Parathyroid adenoma (tissue), 2 donors: ENCODE data around the gene LRRC7.

ENCODE experiments used
- H2AFZ ChIP-seq: fragments of 300-600 bp; sonication (generic); one replicate; pipeline ENCODE4 v1.7.0; 2017; ENCODE audit warnings: antibody characterized with exemption, mild to moderate bottlenecking
- H3K27ac ChIP-seq: fragments of 300-600 bp; sonication (generic); one replicate; pipeline ENCODE4 v1.7.0; 2017
- H3K27me3 ChIP-seq: fragments of 300-600 bp; sonication (generic); one replicate; pipeline ENCODE4 v1.7.0; 2017; ENCODE audit warnings: low read length; ENCODE audit not compliant: control insufficient read depth, insufficient read depth
- H3K36me3 ChIP-seq: fragments of 300-600 bp; sonication (generic); one replicate; pipeline ENCODE4 v1.7.0; 2017; ENCODE audit warnings: low read length; ENCODE audit not compliant: control insufficient read depth, insufficient read depth
- H3K4me1 ChIP-seq: fragments of 300-600 bp; sonication (generic); one replicate; pipeline ENCODE4 v1.7.0; 2017; ENCODE audit warnings: control low read depth
- H3K4me2 ChIP-seq: fragments of 300-600 bp; sonication (generic); one replicate; pipeline ENCODE4 v1.7.0; 2017; ENCODE audit warnings: low read length
- H3K4me3 ChIP-seq: fragments of 300-600 bp; sonication (generic); one replicate; pipeline ENCODE4 v1.7.0; 2017; ENCODE audit warnings: low read depth, low read length
- H3K79me2 ChIP-seq: fragments of 300-600 bp; sonication (generic); one replicate; pipeline ENCODE4 v1.7.0; 2017; ENCODE audit warnings: control low read depth
- H3K9ac ChIP-seq: fragments of 300-600 bp; sonication (generic); one replicate; pipeline ENCODE4 v1.7.0; 2017; ENCODE audit warnings: mild to moderate bottlenecking
- H3K9me3 ChIP-seq: fragments of 300-600 bp; sonication (generic); one replicate; pipeline ENCODE4 v1.7.0; 2017; ENCODE audit warnings: low read length; ENCODE audit not compliant: control insufficient read depth
- CTCF ChIP-seq: fragments of 300-600 bp; sonication (generic); IDR thresholded peaks from one replicate; pipeline ENCODE4 v1.7.0; 2017; ENCODE audit warnings: antibody characterized with exemption, mild to moderate bottlenecking
- donor health status: primary hyperparathyroidism.

The LRRC7 gene

GRCh38 chr1:70093250-70093975, 525.7 kb downstream of the LRRC7 start:
- H3K9ac ChIP-seq, result no peak overlapping the region
- no peak overlapping the region for H3K4me3 ChIP-seq
- H3K9me3 ChIP-seq, result no peaks in the 10 kb centered on the region
- no peak overlapping the region for H3K27ac ChIP-seq
- no peak for TF ChIP-seq CTCF
- H3K4me1 ChIP-seq, result no peaks in the 10 kb centered on the region
- H2AFZ ChIP-seq, result no peak overlapping the region
- H3K27me3 ChIP-seq, result no peaks in the 10 kb centered on the region
- H3K4me2 ChIP-seq, result no peak overlapping the region
- no peaks in the 10 kb centered on the region for H3K79me2 ChIP-seq
- no peaks in the 10 kb centered on the region for H3K36me3 ChIP-seq

- H3K9ac ChIP-seq, result no peak overlapping the region
- no peaks in the 10 kb centered on the region for H3K36me3 ChIP-seq
- no peak overlapping the region for H3K4me2 ChIP-seq
- TF ChIP-seq CTCF, result no peak
- H3K27ac ChIP-seq, result no peak overlapping the region
- no peaks in the 10 kb centered on the region for H3K4me1 ChIP-seq
- H2AFZ ChIP-seq, result no peak overlapping the region
- H3K4me3 ChIP-seq, result no peak overlapping the region
- H3K27me3 ChIP-seq, result no peaks in the 10 kb centered on the region
- no peaks in the 10 kb centered on the region for H3K79me2 ChIP-seq
- no peaks in the 10 kb centered on the region for H3K9me3 ChIP-seq
These were observed 533.5 kb downstream of the LRRC7 start for GRCh38 chr1:70101231-70101630.

GRCh38 chr1:70101774-70102173, 534.1 kb downstream of the LRRC7 start:
- H3K27ac ChIP-seq, result no peak overlapping the region
- no peaks in the 10 kb centered on the region for H3K27me3 ChIP-seq
- H2AFZ ChIP-seq, result no peak overlapping the region
- no peaks in the 10 kb centered on the region for H3K79me2 ChIP-seq
- TF ChIP-seq CTCF, result no peak
- H3K4me3 ChIP-seq, result no peak overlapping the region
- no peaks in the 10 kb centered on the region for H3K4me1 ChIP-seq
- H3K9ac ChIP-seq, result no peak overlapping the region
- H3K4me2 ChIP-seq, result no peak overlapping the region
- H3K9me3 ChIP-seq, result no peaks in the 10 kb centered on the region
- H3K36me3 ChIP-seq, result no peaks in the 10 kb centered on the region

GRCh38 chr1:70103770-70104169, 536.0 kb downstream of the LRRC7 start:
- Histone ChIP-seq H3K36me3 (no peaks in the 10 kb centered on the region), H2AFZ (no peak overlapping the region), H3K27me3 (no peaks in the 10 kb centered on the region), H3K9ac (no peak overlapping the region), H3K79me2 (no peaks in the 10 kb centered on the region), H3K9me3 (no peaks in the 10 kb centered on the region), H3K27ac (no peak overlapping the region), H3K4me3 (no peak overlapping the region), H3K4me2 (no peak overlapping the region), H3K4me1 (no peaks in the 10 kb centered on the region)
- TF ChIP-seq CTCF, result no peak

GRCh38 chr1:70109241-70109640, 541.5 kb downstream of the LRRC7 start:
- no peak overlapping the region for H3K27ac ChIP-seq
- no peak overlapping the region for H3K4me3 ChIP-seq
- no peak overlapping the region for H3K9ac ChIP-seq
- no peaks in the 10 kb centered on the region for H3K9me3 ChIP-seq
- no peaks in the 10 kb centered on the region for H3K79me2 ChIP-seq
- no peaks in the 10 kb centered on the region for H3K27me3 ChIP-seq
- no peaks in the 10 kb centered on the region for H3K36me3 ChIP-seq
- H3K4me1 ChIP-seq, result no peaks in the 10 kb centered on the region
- no peak overlapping the region for H2AFZ ChIP-seq
- no peak for TF ChIP-seq CTCF
- H3K4me2 ChIP-seq, result no peak overlapping the region
